NCI-H82 treated with DMSO at 0.1 percent for 48 hours (cell line): ENCODE data around the gene TAC4.
"Not testable (repeated sequence)": the region's sequence is repeated elsewhere in the genome, so short reads cannot be mapped to it uniquely, and the experiment has no call there.

Experiments used
- DNase-seq: peaks from one replicate; lab custom pipeline; 2025; ENCODE audit not compliant: unreplicated experiment; lab: John Stamatoyannopoulos, UW

The TAC4 gene

GRCh38 chr17:49843774-49844350 lies 4.0 kb downstream of the TAC4 start:
- no peak for DNase-seq

GRCh38 chr17:49842846-49843245 lies 5.0 kb downstream of the TAC4 start:
- no peak for DNase-seq

GRCh38 chr17:49842371-49842770 lies 5.5 kb downstream of the TAC4 start:
- DNase-seq = no peak

GRCh38 chr17:49841548-49841947 lies 6.3 kb downstream of the TAC4 start:
- DNase-seq = no peak

- DNase-seq = no peak
Measured at GRCh38 chr17:49839455-49839854, 8.4 kb downstream of the TAC4 start.

- DNase-seq = no peak
Measured at GRCh38 chr17:49836111-49837030, 11.5 kb downstream of the TAC4 start.

GRCh38 chr17:49835472-49835871 lies 12.4 kb downstream of the TAC4 start:
- DNase-seq = no peak

- no peak for DNase-seq
Measured at GRCh38 chr17:49834118-49834743, 13.6 kb downstream of the TAC4 start.

GRCh38 chr17:49832840-49833599 lies 14.8 kb downstream of the TAC4 start:
- no peak for DNase-seq

GRCh38 chr17:49830605-49831004 lies 17.3 kb downstream of the TAC4 start:
- DNase-seq = no peak

- DNase-seq = no peak
Measured at GRCh38 chr17:49829026-49829425, 18.8 kb downstream of the TAC4 start.

GRCh38 chr17:49828325-49828724 lies 19.5 kb downstream of the TAC4 start:
- DNase-seq = not testable (repeated sequence)

- DNase-seq = no peak
Measured at GRCh38 chr17:49825645-49826044, 22.2 kb downstream of the TAC4 start.

- no peak for DNase-seq
Measured at GRCh38 chr17:49823614-49824013, 24.3 kb downstream of the TAC4 start.

GRCh38 chr17:49822829-49823228 lies 25.0 kb downstream of the TAC4 start:
- DNase-seq = no peak

GRCh38 chr17:49821916-49822315 lies 26.0 kb downstream of the TAC4 start:
- DNase-seq = no peak

GRCh38 chr17:49821466-49821865 lies 26.4 kb downstream of the TAC4 start:
- no peak for DNase-seq

GRCh38 chr17:49820773-49821172 lies 27.1 kb downstream of the TAC4 start:
- peak; percentile 43 for DNase-seq

GRCh38 chr17:49819651-49820050 lies 28.2 kb downstream of the TAC4 start:
- DNase-seq = no peak

- DNase-seq = no peak
Measured at GRCh38 chr17:49819138-49819537, 28.7 kb downstream of the TAC4 start.

- no peak for DNase-seq
Measured at GRCh38 chr17:49817993-49818392, 29.9 kb downstream of the TAC4 start.
